Keratinocyte (primary cell): ENCODE measurements around the gene PRPF8. TPM values are rescaled to one million over a fixed set of nuclear protein-coding genes. Genes with fewer than 3 reads are reported as not detected.

Experiments
- DNase-seq: peaks from one replicate; pipeline ENCODE4 v3.0.0-alpha.2; 2011; ENCODE audit warnings: low read depth, missing footprints, low spot score
- FAIRE-seq: peaks from 2 replicates; lab custom pipeline; 2011; peaks lifted over from hg19 to GRCh38; lab: Jason Lieb, UNC
- H2AFZ ChIP-seq: 2 replicates; pipeline ENCODE4 v1.6.0; 2012; ENCODE audit warnings: low read length, control low read depth, inconsistent platforms; ENCODE audit not compliant: control insufficient read depth
- H3K27ac ChIP-seq: 2 replicates; pipeline ENCODE4 v1.5.1; 2011; ENCODE audit warnings: low read length; ENCODE audit not compliant: control insufficient read depth, insufficient read depth
- H3K27me3 ChIP-seq: 3 replicates; pipeline ENCODE4 v1.6.0; 2011; ENCODE audit warnings: low read length; ENCODE audit not compliant: control insufficient read depth, insufficient read depth; ENCODE audit errors: extremely low read depth
- H3K36me3 ChIP-seq, 2 experiments: 2 replicates in 1 of 2; 3 replicates in 1 of 2; pipeline ENCODE4 v1.5.1; 2011; ENCODE audit warnings: low read length in 2 of 2, mild to moderate bottlenecking in 1 of 2; ENCODE audit not compliant: control insufficient read depth in 2 of 2, insufficient read depth in 2 of 2; ENCODE audit errors: extremely low read depth in 1 of 2
- H3K4me1 ChIP-seq: 3 replicates; pipeline ENCODE4 v1.5.1; 2011; ENCODE audit warnings: low read length; ENCODE audit not compliant: control insufficient read depth, insufficient read depth; ENCODE audit errors: extremely low read depth
- H3K4me2 ChIP-seq: 3 replicates; pipeline ENCODE4 v1.6.0; 2011; ENCODE audit warnings: low read depth, low read length; ENCODE audit not compliant: control insufficient read depth, insufficient read depth; ENCODE audit errors: extremely low read depth
- H3K4me3 ChIP-seq, 3 experiments: fragments of 200-600 bp in 1 of 3; sonication (generic) in 1 of 3; 2 replicates in 2 of 3; 3 replicates in 1 of 3; pipeline ENCODE4 v1.5.1; 2011 to 2016; ENCODE audit warnings: low read length in 3 of 3, mild to moderate bottlenecking in 3 of 3, control low read depth in 2 of 3, inconsistent platforms in 1 of 3, low read depth in 1 of 3, mixed read lengths in 1 of 3, mixed run types in 1 of 3, moderate library complexity in 1 of 3; ENCODE audit not compliant: control insufficient read depth in 2 of 3, insufficient read depth in 2 of 3; ENCODE audit errors: extremely low read depth in 1 of 3
- H3K79me2 ChIP-seq: 2 replicates; pipeline ENCODE4 v1.6.0; 2012; ENCODE audit warnings: low read length; ENCODE audit not compliant: control insufficient read depth, insufficient read depth
- H3K9ac ChIP-seq: 3 replicates; pipeline ENCODE4 v1.6.0; 2011; ENCODE audit warnings: low read length; ENCODE audit not compliant: control insufficient read depth, insufficient read depth; ENCODE audit errors: extremely low read depth
- H3K9me1 ChIP-seq: 3 replicates; pipeline ENCODE4 v1.6.0; 2011; ENCODE audit warnings: low read length; ENCODE audit not compliant: control insufficient read depth, insufficient read depth; ENCODE audit errors: extremely low read depth
- H3K9me3 ChIP-seq: 2 replicates; pipeline ENCODE4 v1.5.1; 2012; ENCODE audit warnings: low read depth, low read length; ENCODE audit not compliant: control insufficient read depth
- H4K20me1 ChIP-seq: 3 replicates; pipeline ENCODE4 v1.6.0; 2011; ENCODE audit warnings: low read length; ENCODE audit not compliant: control insufficient read depth, insufficient read depth; ENCODE audit errors: extremely low read depth
- EZH2 ChIP-seq: IDR thresholded peaks from one replicate; pipeline ENCODE4 v1.6.1; 2012; ENCODE audit warnings: inconsistent platforms, mild to moderate bottlenecking, low read length, moderate library complexity
- dilution Hi-C: fragments of 300-500 bp; cut with MboI; formaldehyde crosslinking; loops from one replicate; pipeline ENCODE4 v1.7.0; 2020; ENCODE audit warnings: low sequenced_read_pairs; ENCODE audit not compliant: extremely low pct_ligation_motif_present
- polyA plus RNA-seq, 5 experiments: library from polyadenylated mRNA; depleted of rRNA in 3 of 5; stranded (reverse) in 3 of 5; stranded (forward) in 1 of 5; unstranded in 1 of 5; fragments of >200 nt; gene quantifications; 1 replicate in 1 of 5; 2 replicates in 3 of 5; 3 replicates in 1 of 5; pipeline versions ENCODE4 v1.2.1 to v1.2.3, GENCODE V29; 2011 to 2012; ENCODE audit warnings: missing spikeins in 2 of 5, low read depth in 1 of 5, low replicate concordance in 1 of 5
- TF ChIP-seq, protein P1 (sequence below), 3 experiments: IDR thresholded peaks in 1 of 3; conservative IDR thresholded peaks in 1 of 3; optimal IDR thresholded peaks in 1 of 3; 2 replicates in 2 of 3; 3 replicates in 1 of 3; pipeline versions ENCODE3 to v1.5.1; 2011; ENCODE audit warnings: low read length in 3 of 3, mild to moderate bottlenecking in 3 of 3, moderate library complexity in 2 of 3, control low read depth in 1 of 3, inconsistent platforms in 1 of 3; ENCODE audit not compliant: insufficient read depth in 2 of 3; ENCODE audit errors: extremely low read depth in 1 of 3

PRPF8 gene
- polyA plus RNA-seq, 1 donor (not counting 4 experiments of a cell fraction or from before 2014, with no cell fraction given): 97.5 TPM

DNA sequence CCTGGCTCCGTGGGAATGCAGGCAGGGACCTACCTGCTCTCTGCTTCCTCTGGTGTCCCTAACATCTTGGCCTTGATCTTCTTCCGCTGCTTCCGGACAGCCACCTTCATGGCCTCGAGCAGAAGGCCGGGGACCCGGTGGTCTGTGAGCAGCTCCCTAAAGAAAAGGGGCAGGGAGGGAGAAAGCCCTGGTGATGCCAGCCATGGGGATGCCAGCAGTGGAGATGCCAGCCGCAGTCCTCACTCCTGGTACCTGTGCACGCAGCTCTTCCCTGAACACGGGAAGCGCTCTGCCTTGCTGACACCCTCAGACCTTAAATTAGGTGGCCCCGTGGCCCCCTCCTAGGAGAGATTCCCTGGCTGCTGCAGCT lies 36.9 kb downstream of the PRPF8 start:
- Histone ChIP-seq H3K27ac (no peak overlapping the region), H3K4me1 (peaks cover 33% of the 10 kb centered on the region)

GRCh38 chr17:1646199-1646875 lies 38.3 kb downstream of the PRPF8 start:
- H3K4me1 ChIP-seq: peaks cover 33% of the 10 kb centered on the region
- H4K20me1 ChIP-seq: peaks cover 2% of the 10 kb centered on the region
- H3K9me1 ChIP-seq: no peaks in the 10 kb centered on the region
- H3K27me3 ChIP-seq: no peaks in the 10 kb centered on the region
- no peak for TF ChIP-seq EZH2
- TF ChIP-seq, protein P1, sequence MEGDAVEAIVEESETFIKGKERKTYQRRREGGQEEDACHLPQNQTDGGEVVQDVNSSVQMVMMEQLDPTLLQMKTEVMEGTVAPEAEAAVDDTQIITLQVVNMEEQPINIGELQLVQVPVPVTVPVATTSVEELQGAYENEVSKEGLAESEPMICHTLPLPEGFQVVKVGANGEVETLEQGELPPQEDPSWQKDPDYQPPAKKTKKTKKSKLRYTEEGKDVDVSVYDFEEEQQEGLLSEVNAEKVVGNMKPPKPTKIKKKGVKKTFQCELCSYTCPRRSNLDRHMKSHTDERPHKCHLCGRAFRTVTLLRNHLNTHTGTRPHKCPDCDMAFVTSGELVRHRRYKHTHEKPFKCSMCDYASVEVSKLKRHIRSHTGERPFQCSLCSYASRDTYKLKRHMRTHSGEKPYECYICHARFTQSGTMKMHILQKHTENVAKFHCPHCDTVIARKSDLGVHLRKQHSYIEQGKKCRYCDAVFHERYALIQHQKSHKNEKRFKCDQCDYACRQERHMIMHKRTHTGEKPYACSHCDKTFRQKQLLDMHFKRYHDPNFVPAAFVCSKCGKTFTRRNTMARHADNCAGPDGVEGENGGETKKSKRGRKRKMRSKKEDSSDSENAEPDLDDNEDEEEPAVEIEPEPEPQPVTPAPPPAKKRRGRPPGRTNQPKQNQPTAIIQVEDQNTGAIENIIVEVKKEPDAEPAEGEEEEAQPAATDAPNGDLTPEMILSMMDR (optimal IDR thresholded peaks at IDR 0.05 in 1 of 3, IDR thresholded peaks at IDR 0.05 in 1 of 3, conservative IDR thresholded peaks at IDR 0.05 in 1 of 3; ENCODE audit: extremely low read depth in 1 of 3, insufficient read depth in 2 of 3, low read length in 3 of 3): no peak
- no peaks in the 10 kb centered on the region for H3K9me3 ChIP-seq
- H3K9ac ChIP-seq: no peak overlapping the region
- no peaks in the 10 kb centered on the region for H3K79me2 ChIP-seq
- no peak overlapping the region for H3K4me3 ChIP-seq
- dilution Hi-C loops: no loop called here
- no peak overlapping the region for H2AFZ ChIP-seq
- no peak for FAIRE-seq
- no peak overlapping the region for H3K27ac ChIP-seq
- H3K4me2 ChIP-seq: no peak overlapping the region
- H3K36me3 ChIP-seq: peaks cover 8 to 10% of the 10 kb centered on the region in 2 experiments
- no peak for DNase-seq

More for the DNA sequence above, 36.9 kb downstream of the PRPF8 start:
- Histone ChIP-seq H2AFZ (no peak overlapping the region), H3K9me3 (no peaks in the 10 kb centered on the region), H3K36me3 (peaks cover 15 to 19% of the 10 kb centered on the region in 2 experiments), H3K27me3 (no peaks in the 10 kb centered on the region), H3K79me2 (no peaks in the 10 kb centered on the region), H3K9me1 (no peaks in the 10 kb centered on the region), H3K9ac (no peak overlapping the region), H4K20me1 (peaks cover 2% of the 10 kb centered on the region), H3K4me2 (peak overlapping the region; percentile 83), H3K4me3 (no peak overlapping the region)
- TF ChIP-seq, protein P1 (optimal IDR thresholded peaks at IDR 0.05 in 1 of 3, IDR thresholded peaks at IDR 0.05 in 1 of 3, conservative IDR thresholded peaks at IDR 0.05 in 1 of 3; ENCODE audit: extremely low read depth in 1 of 3, insufficient read depth in 2 of 3, low read length in 3 of 3): no peak
- no peak for TF ChIP-seq EZH2
- FAIRE-seq: no peak
- DNase-seq: no peak
- dilution Hi-C loops: no loop called here
